B cell (primary cell): ENCODE measurements around the gene BEGAIN. TPM values are rescaled to one million over a fixed set of nuclear protein-coding genes. Genes with fewer than 3 reads are reported as not detected.

Experiments
- ATAC-seq: fragments of 200-7000 bp; cut with Tn5 transposase; one replicate; pipeline ENCODE4 v1.10.0; 2021; ENCODE audit warnings: low read depth, mild to moderate bottlenecking, moderate number of reproducible peaks, moderate library complexity
- CTCF ChIA-PET: fragments of 350-600 bp; sonication (Branson Sonifier 250); formaldehyde crosslinking; loops from one replicate; lab custom pipeline; 2021; ENCODE audit warnings: antibody characterized with exemption, inconsistent platforms; lab: Charles Lee
- POLR2A ChIA-PET: fragments of 350-600 bp; sonication (Branson Sonifier 250); formaldehyde crosslinking; loops from one replicate; lab custom pipeline; 2021; ENCODE audit warnings: antibody characterized with exemption; lab: Charles Lee
- DNase-seq: peaks from one replicate; pipeline ENCODE4 v3.0.0; 2013
- H2AFZ ChIP-seq: 2 replicates; pipeline ENCODE4 v1.6.1; 2012; ENCODE audit warnings: mild to moderate bottlenecking, low read depth, low read length; ENCODE audit not compliant: insufficient read depth, poor library complexity, severe bottlenecking
- H3K27ac ChIP-seq, 2 donors: 1 replicate in 1 of 2; 2 replicates in 1 of 2; pipeline ENCODE4 v1.5.1; 2012 to 2013; ENCODE audit warnings: low read length in 2 of 2, mild to moderate bottlenecking in 2 of 2, moderate library complexity in 1 of 2
- H3K27me3 ChIP-seq, 4 experiments: fragments of 200-600 bp in 1 of 4; sonication (generic) in 1 of 4; replicated peaks in 1 of 4; 1 replicate in 2 of 4; 2 replicates in 2 of 4; pipeline versions ENCODE4 v1.6.1 to v1.7.0; 2013 to 2016; ENCODE audit warnings: low read length in 3 of 4, mild to moderate bottlenecking in 2 of 4, mixed read lengths in 1 of 4, moderate library complexity in 1 of 4; ENCODE audit not compliant: insufficient read depth in 4 of 4, control insufficient read depth in 3 of 4; ENCODE audit errors: control extremely low read depth in 1 of 4
- H3K36me3 ChIP-seq, 2 experiments: replicated peaks in 1 of 2; 1 replicate in 1 of 2; 2 replicates in 1 of 2; pipeline versions ENCODE4 v1.6.1 to v1.7.1; 2013; ENCODE audit warnings: low read length in 1 of 2; ENCODE audit not compliant: insufficient read depth in 2 of 2, control insufficient read depth in 1 of 2; ENCODE audit errors: control extremely low read depth in 1 of 2, extremely low read depth in 1 of 2
- H3K4me1 ChIP-seq, 2 donors: fragments of 200-600 bp in 1 of 2; sonication (generic) in 1 of 2; 1 replicate in 1 of 2; 2 replicates in 1 of 2; pipeline versions ENCODE4 v1.5.1 to v1.6.1; 2013 to 2017; ENCODE audit warnings: low read length in 2 of 2; ENCODE audit not compliant: control insufficient read depth in 2 of 2, insufficient read depth in 2 of 2
- H3K4me2 ChIP-seq: replicated peaks from 2 replicates; pipeline ENCODE3; 2012; ENCODE audit warnings: mild to moderate bottlenecking, low read depth, low read length; ENCODE audit not compliant: poor library complexity, severe bottlenecking
- H3K4me3 ChIP-seq, 5 experiments: fragments of 200-600 bp in 1 of 5; sonication (generic) in 1 of 5; 1 replicate in 3 of 5; 2 replicates in 2 of 5; pipeline versions ENCODE4 v1.5.1 to v1.7.0; 2011 to 2016; ENCODE audit warnings: low read length in 4 of 5, mild to moderate bottlenecking in 4 of 5, low read depth in 2 of 5, control low read depth in 1 of 5, moderate library complexity in 1 of 5; ENCODE audit not compliant: insufficient read depth in 1 of 5; ENCODE audit errors: control extremely low read depth in 1 of 5, extremely low read depth in 1 of 5
- H3K79me2 ChIP-seq: fragments of 200-600 bp; sonication (generic); one replicate; pipeline ENCODE4 v1.6.0; 2016; ENCODE audit warnings: low read length; ENCODE audit not compliant: control insufficient read depth, insufficient read depth
- H3K9ac ChIP-seq: fragments of 200-600 bp; sonication (generic); 2 replicates; pipeline ENCODE4 v1.6.1; 2017; ENCODE audit warnings: mild to moderate bottlenecking, low read length, moderate library complexity
- H3K9me3 ChIP-seq, 3 donors: one replicate each; pipeline versions ENCODE4 v1.6.1 to v1.7.1; 2013; ENCODE audit warnings: low read length in 2 of 3; ENCODE audit not compliant: control insufficient read depth in 2 of 3, insufficient read depth in 1 of 3; ENCODE audit errors: control extremely low read depth in 1 of 3
- H4K20me1 ChIP-seq: 2 replicates; pipeline ENCODE4 v1.6.0; 2012; ENCODE audit warnings: mild to moderate bottlenecking, low read length; ENCODE audit not compliant: insufficient read depth, control insufficient read depth, poor library complexity, severe bottlenecking
- H3K27ac Mint-ChIP-seq: one replicate; pipeline ENCODE4 v1.8.0; 2021; ENCODE audit warnings: mixed read lengths
- H3K27me3 Mint-ChIP-seq: one replicate; pipeline ENCODE4 v1.8.0; 2021; ENCODE audit warnings: mixed read lengths
- H3K4me1 Mint-ChIP-seq: one replicate; pipeline ENCODE4 v1.8.0; 2021; ENCODE audit warnings: mixed read lengths
- H3K4me3 Mint-ChIP-seq: one replicate; pipeline ENCODE4 v1.8.0; 2021; ENCODE audit warnings: mixed read lengths
- H3K9me3 Mint-ChIP-seq: one replicate; pipeline ENCODE4 v1.8.0; 2022; ENCODE audit warnings: mixed read lengths; ENCODE audit not compliant: insufficient read depth
- EZH2 ChIP-seq: IDR thresholded peaks from 2 replicates; pipeline ENCODE4 v1.6.1; 2012; ENCODE audit warnings: borderline replicate concordance, low read depth, mild to moderate bottlenecking, moderate library complexity, low read length; ENCODE audit not compliant: insufficient read depth, poor library complexity, severe bottlenecking
- WGBS: methylation state at CpG from one replicate; pipeline ENCODE4 v1.1.5; 2013; ENCODE audit warnings: missing lambda C conversion rate; ENCODE audit not compliant: insufficient coverage; 5-methylcytosine and 5-hydroxymethylcytosine counted together
- intact Hi-C: fragments of 100-400 bp; cut with micrococcal nuclease; formaldehyde crosslinking; loops from one replicate; pipeline ENCODE4 v1.10.0; 2022
- polyA plus RNA-seq: library from polyadenylated mRNA; depleted of rRNA; stranded (reverse); fragments of >200 nt; gene quantifications from 2 replicates; pipeline ENCODE4 v1.2.3, GENCODE V29; 2012
- total RNA-seq, 2 donors: library from RNA; stranded (reverse); fragments of 120-200 nt in 1 of 2; gene quantifications; 1 replicate in 1 of 2; 2 replicates in 1 of 2; pipeline versions ENCODE4 v1.2.3 to v1.2.4, GENCODE V29; 2013 to 2022
- TF ChIP-seq, protein P1 (sequence below): fragments of 200-600 bp; IDR thresholded peaks from one replicate; pipeline ENCODE4 v1.8.0; 2022; ENCODE audit warnings: antibody characterized with exemption, mild to moderate bottlenecking

The BEGAIN gene
- total and polyA plus RNA-seq, 2 donors (not counting 1 experiment from before 2014, with no cell fraction given): 4.9 TPM; not detected in 1

DNA sequence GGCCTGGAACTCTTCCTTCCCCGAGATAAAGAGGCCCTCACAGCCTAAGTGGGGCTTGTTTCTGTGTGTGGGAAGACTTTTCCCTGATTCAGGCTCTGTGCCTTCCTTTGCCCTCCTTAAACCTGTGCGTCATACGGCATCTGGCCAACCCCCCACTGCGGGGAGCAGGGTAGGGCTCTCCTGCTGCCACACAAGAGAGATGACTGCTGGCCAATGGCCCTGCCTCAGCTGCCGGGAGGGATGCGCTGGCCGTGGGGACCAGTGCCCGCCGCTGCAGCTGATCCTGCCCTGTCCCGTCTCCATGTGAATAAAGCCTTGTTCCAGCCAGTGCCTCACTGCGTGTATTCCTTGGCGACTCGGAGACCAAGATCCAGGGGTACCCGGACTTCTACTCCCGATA lies 42.5 kb upstream of the BEGAIN start:
- Histone ChIP-seq H3K27me3 (peaks cover 0 to 7% (median 0%) of the 10 kb centered on the region in 4 experiments), H4K20me1 (no peaks in the 10 kb centered on the region), H2AFZ (no peak overlapping the region), H3K4me2 (no peak overlapping the region), H3K4me1 (no peaks in the 10 kb centered on the region), H3K36me3 (no peaks in the 10 kb centered on the region), H3K4me3 (no peak overlapping the region), H3K27ac (no peak overlapping the region), H3K9ac (no peak overlapping the region), H3K9me3 (no peaks in the 10 kb centered on the region), H3K79me2 (no peaks in the 10 kb centered on the region)
- DNase-seq (no peak), ATAC-seq (no peak)
- no peaks in the 10 kb centered on the region for H3K4me1 Mint-ChIP-seq
- intact Hi-C loops: no loop called here
- no peak overlapping the region for H3K4me3 Mint-ChIP-seq
- CTCF ChIA-PET: no interaction called here
- POLR2A ChIA-PET: no interaction called here
- no peak overlapping the region for H3K27ac Mint-ChIP-seq
- peaks cover 5% of the 10 kb centered on the region for H3K9me3 Mint-ChIP-seq
- H3K27me3 Mint-ChIP-seq: peaks cover 17% of the 10 kb centered on the region
- 96% methylated on average over 15 of the region's 15 CpGs for WGBS
- TF ChIP-seq EZH2: no peak
- TF ChIP-seq, protein P1, sequence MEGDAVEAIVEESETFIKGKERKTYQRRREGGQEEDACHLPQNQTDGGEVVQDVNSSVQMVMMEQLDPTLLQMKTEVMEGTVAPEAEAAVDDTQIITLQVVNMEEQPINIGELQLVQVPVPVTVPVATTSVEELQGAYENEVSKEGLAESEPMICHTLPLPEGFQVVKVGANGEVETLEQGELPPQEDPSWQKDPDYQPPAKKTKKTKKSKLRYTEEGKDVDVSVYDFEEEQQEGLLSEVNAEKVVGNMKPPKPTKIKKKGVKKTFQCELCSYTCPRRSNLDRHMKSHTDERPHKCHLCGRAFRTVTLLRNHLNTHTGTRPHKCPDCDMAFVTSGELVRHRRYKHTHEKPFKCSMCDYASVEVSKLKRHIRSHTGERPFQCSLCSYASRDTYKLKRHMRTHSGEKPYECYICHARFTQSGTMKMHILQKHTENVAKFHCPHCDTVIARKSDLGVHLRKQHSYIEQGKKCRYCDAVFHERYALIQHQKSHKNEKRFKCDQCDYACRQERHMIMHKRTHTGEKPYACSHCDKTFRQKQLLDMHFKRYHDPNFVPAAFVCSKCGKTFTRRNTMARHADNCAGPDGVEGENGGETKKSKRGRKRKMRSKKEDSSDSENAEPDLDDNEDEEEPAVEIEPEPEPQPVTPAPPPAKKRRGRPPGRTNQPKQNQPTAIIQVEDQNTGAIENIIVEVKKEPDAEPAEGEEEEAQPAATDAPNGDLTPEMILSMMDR: no peak

DNA sequence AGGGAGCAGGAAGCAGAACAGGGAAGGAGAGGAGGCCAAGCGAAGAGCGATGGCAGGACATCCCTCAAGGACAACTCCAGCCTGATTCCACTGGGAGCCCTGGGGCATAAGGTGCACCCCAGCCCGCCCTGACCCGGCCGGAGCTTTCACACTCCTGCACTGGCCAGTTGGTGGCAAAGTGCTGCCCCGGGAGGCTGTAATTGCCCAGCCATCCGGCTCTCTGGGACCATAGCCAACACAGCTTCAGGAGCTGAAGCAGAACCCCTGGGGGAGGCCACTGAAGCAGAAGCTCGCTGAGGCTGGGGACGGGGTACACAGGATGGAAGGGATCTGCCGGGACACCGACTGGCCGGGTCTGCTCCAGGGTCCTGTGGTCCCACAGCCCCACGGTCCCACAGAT lies 41.9 kb upstream of the BEGAIN start:
- ATAC-seq: no peak
- CTCF ChIA-PET: no interaction called here
- no peak overlapping the region for H3K9ac ChIP-seq

More for the DNA sequence above, 41.9 kb upstream of the BEGAIN start:
- H3K9me3 ChIP-seq: no peaks in the 10 kb centered on the region
- 95% methylated on average over 13 of the region's 13 CpGs for WGBS
- no peaks in the 10 kb centered on the region for H4K20me1 ChIP-seq
- Mint-ChIP-seq H3K4me3 (no peak overlapping the region), H3K9me3 (peaks cover 5% of the 10 kb centered on the region), H3K27ac (no peak overlapping the region), H3K27me3 (peaks cover 20% of the 10 kb centered on the region), H3K4me1 (no peaks in the 10 kb centered on the region)
- H3K36me3 ChIP-seq: no peaks in the 10 kb centered on the region
- H3K27ac ChIP-seq: no peak overlapping the region
- no peaks in the 10 kb centered on the region for H3K4me1 ChIP-seq
- no peak for DNase-seq
- no peak overlapping the region for H3K4me2 ChIP-seq
- no peak overlapping the region for H3K4me3 ChIP-seq
- H2AFZ ChIP-seq: no peak overlapping the region
- H3K27me3 ChIP-seq: peaks cover 0 to 7% (median 0%) of the 10 kb centered on the region in 4 experiments
- POLR2A ChIA-PET: no interaction called here
- TF ChIP-seq EZH2: no peak
- TF ChIP-seq, protein P1: no peak
- intact Hi-C loops: no loop called here
- no peaks in the 10 kb centered on the region for H3K79me2 ChIP-seq
